GM10847 (cell line): Measurements from ENCODE around the gene GRIN1.

Experiments
- POLR2A ChIP-seq: IDR thresholded peaks from 2 replicates; pipeline ENCODE4 v1.6.1; 2011; ENCODE audit not compliant: insufficient read length; ENCODE audit errors: extremely low read depth

The GRIN1 gene

DNA sequence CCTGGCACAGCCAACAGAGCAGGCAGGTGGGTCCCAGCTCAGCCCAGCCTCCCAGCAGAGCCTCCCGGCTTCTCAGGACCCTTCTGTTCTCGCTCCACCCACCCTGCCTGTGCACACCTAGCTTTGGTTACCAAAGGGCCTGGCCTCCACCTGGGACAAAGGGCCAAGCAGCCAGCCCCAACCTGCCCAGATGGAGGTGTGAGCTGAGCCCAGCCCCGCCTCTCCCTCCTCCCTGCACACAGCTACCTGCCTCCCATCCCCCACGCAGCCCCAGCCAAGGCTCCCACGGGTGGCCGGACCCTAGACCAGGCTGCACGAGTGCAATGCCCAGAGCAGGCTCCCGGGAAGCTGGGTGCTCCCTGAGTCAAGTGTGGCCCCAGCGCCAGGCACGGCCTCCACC lies 56.0 kb downstream of the GRIN1 start:
- no peak for TF ChIP-seq POLR2A

DNA sequence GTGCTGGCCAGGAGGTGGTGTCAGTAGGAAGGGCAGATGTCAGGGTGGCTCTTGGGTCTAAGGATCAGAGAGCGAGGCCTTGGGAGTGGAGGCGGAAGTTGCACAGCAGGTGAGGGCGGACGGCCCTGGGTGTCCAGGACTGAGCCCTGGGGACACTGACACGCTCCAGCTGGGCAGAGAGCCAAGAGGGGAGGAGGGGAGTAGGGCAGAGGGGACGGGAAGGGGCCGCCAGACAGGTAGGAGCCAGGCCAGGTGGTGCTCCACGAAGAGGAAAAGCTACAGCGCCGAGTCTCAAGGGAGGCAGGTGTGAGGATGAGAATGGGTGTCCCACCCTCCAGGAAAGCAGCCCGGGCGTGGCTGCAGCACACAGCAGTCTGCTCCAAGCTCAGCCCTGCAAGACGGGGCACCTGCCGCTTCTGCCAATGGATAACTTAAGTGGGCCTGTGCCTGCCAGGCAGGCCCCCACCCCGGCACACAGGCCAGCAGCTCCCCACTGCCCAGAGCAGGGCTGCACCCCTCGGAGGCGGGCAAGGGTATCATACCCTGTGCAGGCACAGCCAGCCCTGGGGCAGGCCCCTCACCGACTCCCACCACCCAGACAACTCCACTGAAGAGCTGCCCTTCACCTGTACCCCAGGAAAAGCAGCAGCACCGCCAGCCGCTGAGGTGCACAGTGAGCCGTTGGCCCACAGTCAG lies 56.7 kb downstream of the GRIN1 start:
- TF ChIP-seq POLR2A: no peak

DNA sequence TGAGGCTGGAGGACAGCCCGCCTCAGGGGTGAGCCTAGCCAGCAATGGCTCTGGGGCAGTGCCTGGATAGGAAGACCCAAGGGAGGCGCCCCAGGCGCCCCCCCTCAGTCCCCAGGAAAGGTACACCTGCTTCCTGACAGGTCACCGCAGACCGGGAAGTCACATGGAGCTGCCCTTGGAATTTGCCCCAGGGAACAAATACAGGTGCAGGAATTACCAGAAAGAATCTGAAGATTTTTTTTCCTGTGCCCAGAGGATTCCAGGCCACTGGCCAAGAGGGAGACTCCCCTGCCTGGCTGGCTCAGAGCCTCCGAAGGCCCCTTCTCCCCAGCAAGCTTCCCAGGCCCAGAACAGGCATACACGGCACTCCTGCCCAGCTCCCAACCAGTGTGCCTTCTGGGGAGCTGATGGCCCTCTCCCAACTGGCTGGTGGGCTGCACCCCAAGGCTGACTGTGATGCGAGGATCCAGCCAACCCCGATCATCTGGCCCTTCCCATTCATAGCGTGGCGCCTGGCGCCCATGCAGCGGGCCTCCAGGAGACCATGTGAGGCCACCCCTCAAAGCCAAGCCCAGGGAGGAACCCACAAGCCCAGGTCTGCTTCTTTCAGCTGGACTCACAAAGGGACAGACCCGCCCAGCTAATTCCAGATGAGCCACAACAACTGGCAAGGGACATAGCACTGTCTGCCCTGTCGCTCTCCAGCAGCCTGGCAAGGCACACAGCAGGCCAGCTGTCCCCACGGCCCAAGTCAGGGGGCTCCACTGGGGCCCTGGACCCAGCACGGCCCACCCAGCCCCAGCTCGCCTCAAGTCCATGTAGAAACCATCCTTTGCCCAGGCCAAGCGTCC lies 59.3 kb downstream of the GRIN1 start:
- TF ChIP-seq POLR2A: no peak

DNA sequence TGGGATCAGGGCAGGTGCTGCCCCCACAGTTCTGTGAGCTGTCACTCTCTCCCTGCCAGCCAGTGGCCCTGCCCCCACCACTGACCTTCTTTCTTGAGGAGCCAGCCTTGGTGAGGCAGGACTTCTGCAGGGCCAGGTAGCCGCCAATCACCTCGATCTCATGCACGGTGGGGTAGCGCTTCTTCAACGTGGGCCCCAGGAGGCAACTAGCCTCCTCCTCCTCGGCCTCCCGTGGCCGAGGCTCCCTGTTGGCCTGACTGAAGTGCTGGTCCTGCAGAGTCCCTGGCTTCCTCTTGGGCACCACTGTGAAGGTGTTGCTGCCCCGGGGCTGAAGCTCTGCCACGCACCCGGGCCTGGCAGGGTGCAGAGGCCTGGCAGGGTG lies 59.9 kb downstream of the GRIN1 start:
- no peak for TF ChIP-seq POLR2A

DNA sequence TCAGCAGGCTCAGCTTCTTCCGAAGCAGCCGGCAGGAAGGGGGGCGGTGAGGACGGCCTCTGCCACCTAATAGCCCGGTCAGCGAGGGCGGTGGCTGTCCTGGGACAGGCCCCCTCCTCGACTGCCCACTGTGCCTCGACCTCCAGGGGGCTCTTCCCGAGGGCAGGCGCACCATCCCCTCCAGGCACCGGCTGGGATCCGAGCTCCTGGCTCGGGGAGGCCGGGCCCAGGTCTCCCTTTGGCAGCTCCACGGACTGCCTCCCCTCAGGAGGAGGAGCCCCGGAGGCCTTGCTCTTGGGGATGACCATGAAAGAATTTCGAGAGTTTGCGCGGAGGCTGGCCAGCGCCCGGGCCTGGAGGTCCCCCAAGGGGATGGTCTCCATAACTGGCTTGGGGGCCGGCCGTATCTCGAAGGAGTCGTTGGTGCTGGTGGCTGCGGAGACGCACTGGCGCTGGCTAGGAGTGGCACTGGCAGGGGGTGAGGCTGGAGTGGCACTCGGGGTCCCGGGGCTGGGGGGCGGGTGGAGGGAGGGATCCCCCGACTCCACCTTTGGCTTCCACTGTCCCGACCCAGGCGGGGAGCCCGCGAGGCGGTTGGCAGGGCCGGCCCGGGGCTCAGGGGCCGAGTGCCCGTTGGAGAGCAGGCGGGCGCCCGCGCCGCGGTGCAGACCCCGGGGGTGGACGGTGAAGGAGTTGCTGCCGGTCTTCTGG lies 60.6 kb downstream of the GRIN1 start:
- no peak for TF ChIP-seq POLR2A

DNA sequence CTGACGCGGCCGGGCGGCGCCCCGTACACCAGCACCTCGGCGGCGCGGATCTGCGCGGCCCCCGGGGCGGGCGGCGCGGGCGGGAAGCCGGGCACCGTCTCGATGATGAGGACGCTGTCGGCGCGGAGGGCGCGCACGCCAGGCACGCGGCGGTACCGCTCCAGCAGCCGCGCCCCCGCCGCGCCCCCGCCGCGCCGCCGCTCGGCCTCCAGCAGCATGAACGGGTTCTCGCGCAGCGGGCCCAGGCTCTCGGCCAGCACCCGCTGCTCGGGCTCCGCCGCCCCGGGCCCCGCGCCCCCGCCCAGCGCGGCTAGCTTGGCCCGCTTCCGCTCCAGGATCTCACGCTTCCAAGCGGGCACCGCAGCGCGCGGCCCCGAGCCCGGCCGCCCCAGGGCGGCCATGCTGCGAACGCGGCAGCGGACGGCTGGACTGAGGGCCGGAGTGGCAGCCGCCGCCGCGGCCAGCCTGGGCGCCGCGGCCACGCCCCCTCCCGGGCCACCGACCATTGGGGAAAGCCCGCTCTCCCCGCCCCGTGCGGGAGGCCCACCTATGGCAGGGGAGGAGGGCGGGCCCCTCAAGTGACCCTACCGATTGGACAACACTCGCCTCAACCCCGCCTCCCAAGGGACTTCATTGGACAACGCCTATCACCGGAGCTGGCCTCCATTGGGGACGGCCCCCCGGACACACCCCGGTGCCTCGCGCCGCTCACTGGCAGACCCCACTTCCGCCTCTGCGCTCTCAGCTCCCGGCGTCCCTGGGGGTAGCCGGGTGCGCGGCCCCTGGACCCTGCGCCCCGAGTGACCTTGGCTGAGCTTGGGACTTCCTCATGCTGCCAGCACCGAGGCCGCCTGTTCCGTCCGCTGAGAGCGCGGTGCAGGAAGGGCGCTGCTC lies 61.6 kb downstream of the GRIN1 start, which contains the start of gene TPRN:
TSS of gene TPRN (minus strand) at position 431 of the 894 bp plus-strand sequence. CDS start at position 401, 30 bp downstream.
- peak; percentile 90 for TF ChIP-seq POLR2A

DNA sequence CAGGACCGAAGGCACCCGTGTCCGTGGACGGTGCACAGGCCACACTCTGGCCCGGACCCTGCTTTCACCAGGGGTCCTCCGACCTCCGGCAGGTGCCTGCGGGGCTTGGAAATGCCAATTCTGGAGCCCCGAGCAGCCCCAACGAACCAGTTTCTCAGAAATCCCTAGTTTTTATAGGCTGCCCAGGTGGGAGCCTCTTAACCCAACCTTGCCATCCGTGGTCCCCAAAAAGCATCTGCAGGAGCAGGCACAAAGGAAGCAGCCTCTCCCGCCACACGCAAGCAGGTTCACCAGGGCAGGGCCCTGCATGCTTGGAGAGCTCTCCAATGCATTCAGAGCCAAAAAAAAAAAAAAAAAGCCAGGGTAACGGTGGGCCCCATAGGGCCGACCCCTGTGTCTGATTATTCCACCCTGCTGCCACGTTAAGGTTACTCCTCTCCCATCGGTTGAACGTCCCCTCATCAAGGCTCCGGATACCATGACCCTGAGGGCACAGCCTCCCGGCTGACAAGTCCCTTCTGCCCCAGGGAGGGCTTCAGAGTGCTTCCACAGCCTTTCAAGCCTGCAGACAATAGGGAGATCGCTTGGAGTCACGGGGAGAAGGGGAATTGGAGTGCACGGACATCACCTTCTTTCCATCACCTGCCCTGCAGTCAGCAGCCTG lies 62.4 kb downstream of the GRIN1 start:
- TF ChIP-seq POLR2A: no peak

DNA sequence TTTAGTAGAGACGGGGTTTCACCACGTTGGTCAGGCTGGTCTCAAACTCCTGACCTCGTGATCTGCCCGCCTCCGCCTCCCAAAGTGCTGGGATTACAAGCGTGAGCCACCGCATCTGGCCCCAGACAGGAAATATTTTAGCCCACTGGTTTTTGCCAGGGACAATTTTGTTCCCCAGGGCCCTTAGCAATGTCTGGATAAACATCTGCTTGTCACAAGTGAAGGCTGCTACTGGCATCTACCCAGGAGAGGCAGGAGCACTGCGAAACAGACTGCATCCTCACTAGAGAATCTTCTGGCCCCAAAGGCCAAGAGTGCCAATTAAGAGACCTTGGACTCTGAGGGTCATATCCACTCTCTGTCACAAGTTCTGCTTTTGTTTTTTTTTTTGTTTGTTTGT lies 64.0 kb downstream of the GRIN1 start:
- no peak for TF ChIP-seq POLR2A

DNA sequence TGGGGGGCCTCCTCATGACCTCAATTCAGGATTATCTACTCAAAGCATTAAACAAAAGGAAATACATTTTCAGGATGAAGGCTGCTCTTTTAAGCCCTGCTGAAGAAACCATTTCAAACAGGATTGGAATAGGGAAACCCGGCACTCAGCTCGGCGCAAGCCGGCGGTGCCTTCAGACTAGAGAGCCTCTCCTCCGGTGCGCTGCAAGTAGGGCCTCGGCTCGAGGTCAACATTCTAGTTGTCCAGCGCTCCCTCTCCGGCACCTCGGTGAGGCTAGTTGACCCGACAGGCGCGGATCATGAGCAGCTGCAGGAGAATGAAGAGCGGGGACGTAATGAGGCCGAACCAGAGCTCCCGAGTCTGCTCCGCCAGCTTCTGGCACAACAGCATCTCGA lies 65.8 kb downstream of the GRIN1 start:
- TF ChIP-seq POLR2A: no peak

DNA sequence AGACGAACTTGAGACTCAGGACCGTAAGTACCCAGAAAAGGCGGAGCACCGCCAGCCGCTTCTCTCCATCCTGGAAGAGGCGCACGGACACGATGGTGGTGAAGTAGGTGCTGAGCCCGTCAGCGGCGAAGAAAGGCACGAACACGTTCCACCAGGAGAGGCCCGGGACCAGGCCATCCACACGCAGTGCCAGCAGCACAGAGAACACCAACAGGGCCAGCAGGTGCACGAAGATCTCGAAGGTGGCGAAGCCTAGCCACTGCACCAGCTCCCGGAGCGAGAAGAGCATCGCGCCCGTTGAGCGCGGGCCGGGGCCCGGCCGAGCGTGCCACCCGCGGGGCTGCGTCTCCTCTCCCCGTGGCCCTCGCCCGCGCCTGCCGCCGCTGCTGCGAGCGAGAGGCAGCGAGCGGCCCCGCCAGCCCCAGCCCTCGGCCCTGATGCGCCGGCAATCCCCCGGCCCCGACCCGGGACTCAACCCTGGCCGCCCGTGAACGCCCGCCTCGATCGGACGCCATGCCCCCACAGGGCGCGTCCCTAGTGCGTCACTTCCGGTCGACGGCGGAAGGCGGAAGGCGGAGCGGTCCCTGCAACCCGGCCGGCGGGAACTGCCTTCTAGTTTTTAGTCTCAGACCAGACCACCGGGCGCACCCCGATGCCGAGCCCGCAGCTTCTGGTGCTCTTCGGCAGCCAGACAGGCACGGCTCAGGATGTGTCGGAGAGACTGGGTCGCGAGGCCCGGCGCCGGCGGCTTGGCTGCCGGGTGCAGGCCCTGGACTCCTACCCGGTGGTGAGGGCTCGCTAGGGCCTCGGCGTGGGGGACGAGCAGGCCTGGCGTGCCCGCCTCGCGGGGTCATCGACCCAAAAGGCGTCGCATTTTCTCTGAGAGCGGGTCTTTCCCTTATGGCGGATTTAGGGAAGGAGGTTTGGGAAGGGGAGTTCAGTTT lies 66.4 kb downstream of the GRIN1 start, which contains the start of the genes NDOR1 and TMEM203:
TSS of gene NDOR1 (plus strand) at position 575 of the 944 bp plus-strand sequence. CDS start at position 653, 78 bp downstream.
TSS of gene TMEM203 (minus strand) at position 523 of the 944 bp plus-strand sequence. CDS start at position 289, 234 bp downstream.
- TF ChIP-seq POLR2A: peak; percentile 90

DNA sequence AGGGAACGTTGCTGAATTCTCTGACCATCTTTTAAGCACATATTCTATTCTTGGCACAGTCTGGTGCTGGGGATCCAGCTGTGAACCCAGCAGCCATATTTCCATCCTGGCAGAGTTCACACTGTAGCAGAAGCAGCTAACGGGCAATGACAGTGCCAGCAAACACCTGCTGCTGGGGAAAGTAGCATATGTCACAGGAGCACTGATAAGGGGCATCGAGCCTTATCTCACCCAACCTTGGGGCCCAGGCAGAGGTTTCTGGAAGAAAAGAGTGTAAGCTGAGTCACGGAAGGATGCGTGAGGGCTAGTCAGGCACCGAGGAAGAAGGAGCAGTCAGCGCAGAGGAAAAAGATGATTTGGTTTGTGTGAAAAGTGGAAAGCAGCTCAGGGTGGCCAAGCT lies 67.6 kb downstream of the GRIN1 start:
- no peak for TF ChIP-seq POLR2A

DNA sequence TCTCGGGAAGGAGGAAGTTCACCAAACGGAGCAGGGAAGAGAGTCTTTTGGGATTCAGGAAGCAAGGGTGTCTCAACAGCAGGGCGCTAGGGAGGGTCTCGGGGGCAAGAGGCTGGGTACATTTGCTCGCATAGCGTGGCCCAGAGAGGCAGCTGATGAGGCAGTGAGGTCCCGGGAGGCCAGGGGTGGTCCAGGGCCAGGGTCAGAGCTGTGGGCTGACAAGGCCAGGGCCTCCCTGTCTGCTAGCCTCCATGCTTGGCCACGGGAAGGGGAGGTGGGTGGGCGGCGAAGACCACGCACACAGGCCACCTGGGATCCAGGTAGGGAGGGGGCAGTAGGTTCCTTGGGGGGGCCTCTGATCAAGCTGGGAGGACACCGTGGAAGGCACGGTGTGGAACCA lies 72.6 kb downstream of the GRIN1 start:
- no peak for TF ChIP-seq POLR2A

DNA sequence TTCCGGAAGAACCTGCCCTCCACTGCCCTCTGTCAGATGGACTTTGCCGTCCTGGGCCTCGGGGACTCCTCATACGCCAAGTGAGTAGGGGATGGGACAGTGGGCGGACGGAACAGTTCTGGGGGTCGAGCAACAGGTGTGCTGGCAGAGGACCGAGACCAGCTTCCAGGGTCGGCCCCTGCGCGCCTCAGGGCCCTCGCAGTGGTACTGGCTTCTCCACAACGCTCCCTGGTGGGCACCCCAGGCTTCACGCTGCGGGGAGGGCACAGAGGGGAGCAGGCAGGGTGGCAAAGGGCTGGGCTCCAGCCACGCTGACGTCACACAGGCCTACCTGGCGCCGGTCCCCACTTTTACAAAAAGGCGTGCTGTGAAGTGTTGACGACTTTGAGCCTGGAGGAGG lies 73.6 kb downstream of the GRIN1 start:
- no peak for TF ChIP-seq POLR2A
